Ascending aorta (tissue), 2 donors: Measurements from ENCODE around the gene CLSTN1. TPM values are rescaled to one million over a fixed set of nuclear protein-coding genes. Genes with fewer than 3 reads are reported as not detected.

ENCODE experiments used
- DNase-seq, 2 donors: peaks; one replicate each; pipeline ENCODE4 v3.0.0-alpha.2; 2019; ENCODE audit warnings: low spot score in 2 of 2
- H3K27ac ChIP-seq, 2 donors: fragments of 200-600 bp; sonication (generic); one replicate each; pipeline ENCODE4 v1.5.1; 2016 to 2017; ENCODE audit warnings: mild to moderate bottlenecking in 1 of 2
- H3K27me3 ChIP-seq: fragments of 200-600 bp; sonication (generic); one replicate; pipeline ENCODE4 v1.5.1; 2017
- H3K36me3 ChIP-seq, 2 donors: fragments of 200-600 bp; sonication (generic); one replicate each; pipeline ENCODE4 v1.5.1; 2016
- H3K4me1 ChIP-seq, 2 donors: fragments of 200-600 bp; sonication (generic); one replicate each; pipeline ENCODE4 v1.5.1; 2016 to 2017; ENCODE audit warnings: mild to moderate bottlenecking in 1 of 2
- H3K4me3 ChIP-seq, 2 donors: fragments of 200-600 bp; sonication (generic); one replicate each; pipeline ENCODE4 v1.5.1; 2016 to 2017; ENCODE audit warnings: mild to moderate bottlenecking in 1 of 2
- H3K9me3 ChIP-seq, 2 donors: fragments of 200-600 bp; sonication (generic); one replicate each; pipeline ENCODE4 v1.5.1; 2016
- CTCF ChIP-seq, 3 experiments: fragments of 200-600 bp in 2 of 3; fragments of 450-650 bp in 1 of 3; sonication (generic) in 2 of 3; IDR thresholded peaks; one replicate each; pipeline ENCODE4 v1.5.1; 2016 to 2019; ENCODE audit warnings: antibody characterized with exemption in 3 of 3, mild to moderate bottlenecking in 1 of 3, moderate library complexity in 1 of 3
- intact Hi-C: fragments of 100-400 bp; cut with DNase I; formaldehyde crosslinking; loops from one replicate; pipeline ENCODE4 v1.15.1; 2023
- total RNA-seq: library from RNA; depleted of rRNA; stranded (reverse); fragments of >200 nt; gene quantifications from one replicate; pipeline ENCODE4 v1.1.0, GENCODE V29; 2016

The CLSTN1 gene
- total RNA-seq, 1 donor from 2014 or later: 84.6 TPM

- H3K4me1 ChIP-seq: peaks cover 8 to 19% of the 10 kb centered on the region in 2 donors
- peak overlapping the region; percentile 89 to 96 for H3K4me3 ChIP-seq
- H3K27ac ChIP-seq: no peak overlapping the region
- no peak for DNase-seq
- H3K27me3 ChIP-seq: no peaks in the 10 kb centered on the region
- intact Hi-C loops: loop anchor here (2.0 to 5.0 kb wide), 2 partner anchors 24 to 45 kb away; no protein-coding TSS in a partner anchor
- no peak for TF ChIP-seq CTCF (IDR thresholded peaks at IDR 0.05)
- H3K9me3 ChIP-seq: no peaks in the 10 kb centered on the region
- H3K36me3 ChIP-seq: no peaks in the 10 kb centered on the region
Observed at GRCh38 chr1:9822490-9822889, 1.3 kb downstream of the CLSTN1 start.

GRCh38 chr1:9821710-9822109 is 2.1 kb downstream of the CLSTN1 start:
- H3K27me3 ChIP-seq: no peaks in the 10 kb centered on the region
- intact Hi-C loops: loop anchor here (2.0 to 5.0 kb wide), 2 partner anchors 23 to 46 kb away; no protein-coding TSS in a partner anchor
- no peaks in the 10 kb centered on the region for H3K9me3 ChIP-seq
- no peak for DNase-seq
- TF ChIP-seq CTCF (IDR thresholded peaks at IDR 0.05): no peak
- H3K36me3 ChIP-seq: no peaks in the 10 kb centered on the region
- H3K4me3 ChIP-seq: no peak overlapping the region
- H3K4me1 ChIP-seq: peaks cover 8 to 19% of the 10 kb centered on the region in 2 donors
- H3K27ac ChIP-seq: no peak overlapping the region

GRCh38 chr1:9820521-9820920 is 3.2 kb downstream of the CLSTN1 start:
- intact Hi-C loops: loop anchor here (5.0 kb wide), 1 partner anchor 47 kb away; no protein-coding TSS in a partner anchor
- DNase-seq: no peak
- no peak for TF ChIP-seq CTCF (IDR thresholded peaks at IDR 0.05)
- Histone ChIP-seq H3K9me3 (no peaks in the 10 kb centered on the region), H3K4me3 (no peak overlapping the region), H3K27me3 (no peaks in the 10 kb centered on the region), H3K27ac (no peak overlapping the region), H3K4me1 (peaks cover 8 to 17% of the 10 kb centered on the region in 2 donors), H3K36me3 (no peaks in the 10 kb centered on the region)

GRCh38 chr1:9817734-9818133 is 6.0 kb downstream of the CLSTN1 start:
- H3K4me3 ChIP-seq: no peak overlapping the region
- no peaks in the 10 kb centered on the region for H3K27me3 ChIP-seq
- intact Hi-C loops: no loop called here
- peaks cover 5 to 10% of the 10 kb centered on the region in 2 donors for H3K4me1 ChIP-seq
- no peak overlapping the region for H3K27ac ChIP-seq
- DNase-seq: no peak
- no peak for TF ChIP-seq CTCF (IDR thresholded peaks at IDR 0.05)
- H3K36me3 ChIP-seq: no peaks in the 10 kb centered on the region
- H3K9me3 ChIP-seq: no peaks in the 10 kb centered on the region

- intact Hi-C loops: no loop called here
- no peak for TF ChIP-seq CTCF (IDR thresholded peaks at IDR 0.05)
- H3K27me3 ChIP-seq: no peaks in the 10 kb centered on the region
- H3K27ac ChIP-seq: no peak overlapping the region
- no peaks in the 10 kb centered on the region for H3K36me3 ChIP-seq
- H3K4me1 ChIP-seq: no peaks in the 10 kb centered on the region
- no peak overlapping the region for H3K4me3 ChIP-seq
- no peaks in the 10 kb centered on the region for H3K9me3 ChIP-seq
- DNase-seq: no peak
Observed at GRCh38 chr1:9816199-9816598, 7.6 kb downstream of the CLSTN1 start.

GRCh38 chr1:9815150-9815549 is 8.6 kb downstream of the CLSTN1 start:
- intact Hi-C loops: no loop called here
- Histone ChIP-seq H3K27ac (no peak overlapping the region), H3K36me3 (no peaks in the 10 kb centered on the region), H3K4me3 (no peak overlapping the region), H3K4me1 (no peaks in the 10 kb centered on the region), H3K9me3 (no peaks in the 10 kb centered on the region), H3K27me3 (no peaks in the 10 kb centered on the region)
- no peak for DNase-seq
- no peak for TF ChIP-seq CTCF (IDR thresholded peaks at IDR 0.05)
